DND-41 (cell line): ENCODE data around the gene C18orf63.

Source experiments
- ATAC-seq: fragments of 200-7000 bp; cut with Tn5 transposase; 3 replicates; pipeline ENCODE4 v1.9.1; 2021; ENCODE audit warnings: low read depth; ENCODE audit not compliant: insufficient read depth
- DNase-seq: peaks from one replicate; pipeline ENCODE4 v3.0.0-alpha.2; 2020
- H2AFZ ChIP-seq: 2 replicates; pipeline ENCODE4 v1.6.0; 2012; ENCODE audit warnings: low read depth, low read length
- H3K27ac ChIP-seq: 2 replicates; pipeline ENCODE4 v1.5.1; 2012; ENCODE audit warnings: low read length, inconsistent platforms
- H3K27me3 ChIP-seq: fragments of 200-600 bp; sonication (generic); 2 replicates; pipeline ENCODE4 v1.6.0; 2012; ENCODE audit warnings: low read length, mild to moderate bottlenecking, inconsistent platforms; ENCODE audit not compliant: insufficient read depth, poor library complexity
- H3K36me3 ChIP-seq: 2 replicates; pipeline ENCODE4 v1.5.1; 2012; ENCODE audit warnings: low read length, inconsistent platforms; ENCODE audit not compliant: insufficient read depth
- H3K4me1 ChIP-seq: 2 replicates; pipeline ENCODE4 v1.5.1; 2012; ENCODE audit warnings: mild to moderate bottlenecking, low read length; ENCODE audit not compliant: insufficient read depth
- H3K4me2 ChIP-seq: 2 replicates; pipeline ENCODE4 v1.6.0; 2012; ENCODE audit warnings: mild to moderate bottlenecking, moderate library complexity, low read length, inconsistent platforms; ENCODE audit not compliant: insufficient read depth
- H3K4me3 ChIP-seq, 2 experiments: fragments of 200-600 bp in 1 of 2; shearing (Covaris generic) in 1 of 2; 2 replicates each; pipeline ENCODE4 v1.5.1; 2012 to 2016; ENCODE audit warnings: inconsistent platforms in 2 of 2, low read length in 2 of 2, mild to moderate bottlenecking in 2 of 2, low read depth in 1 of 2, moderate library complexity in 1 of 2
- H3K79me2 ChIP-seq: 2 replicates; pipeline ENCODE4 v1.6.0; 2012; ENCODE audit warnings: low read length, inconsistent platforms; ENCODE audit not compliant: insufficient read depth
- H3K9ac ChIP-seq: 2 replicates; pipeline ENCODE4 v1.6.0; 2012; ENCODE audit warnings: low read depth, mild to moderate bottlenecking, inconsistent platforms, low read length, moderate library complexity
- H3K9me3 ChIP-seq: 2 replicates; pipeline ENCODE4 v1.5.1; 2012; ENCODE audit warnings: low read length, moderate library complexity, mild to moderate bottlenecking, inconsistent platforms; ENCODE audit not compliant: insufficient read depth, severe bottlenecking
- H4K20me1 ChIP-seq: 2 replicates; pipeline ENCODE4 v1.6.0; 2012; ENCODE audit warnings: low read length; ENCODE audit not compliant: insufficient read depth
- EZH2 ChIP-seq: IDR thresholded peaks from 3 replicates; pipeline ENCODE4 v1.6.1; 2012; ENCODE audit warnings: borderline replicate concordance, low read depth, mild to moderate bottlenecking, moderate library complexity, low read length, inconsistent platforms; ENCODE audit not compliant: severe bottlenecking
- TF ChIP-seq, protein P1 (sequence below): IDR thresholded peaks from 2 replicates; pipeline ENCODE4 v1.5.1; 2012; ENCODE audit warnings: borderline replicate concordance, low read length, moderate library complexity, mild to moderate bottlenecking; ENCODE audit not compliant: poor library complexity, severe bottlenecking; ENCODE audit errors: extremely low read depth

C18orf63 gene

DNA sequence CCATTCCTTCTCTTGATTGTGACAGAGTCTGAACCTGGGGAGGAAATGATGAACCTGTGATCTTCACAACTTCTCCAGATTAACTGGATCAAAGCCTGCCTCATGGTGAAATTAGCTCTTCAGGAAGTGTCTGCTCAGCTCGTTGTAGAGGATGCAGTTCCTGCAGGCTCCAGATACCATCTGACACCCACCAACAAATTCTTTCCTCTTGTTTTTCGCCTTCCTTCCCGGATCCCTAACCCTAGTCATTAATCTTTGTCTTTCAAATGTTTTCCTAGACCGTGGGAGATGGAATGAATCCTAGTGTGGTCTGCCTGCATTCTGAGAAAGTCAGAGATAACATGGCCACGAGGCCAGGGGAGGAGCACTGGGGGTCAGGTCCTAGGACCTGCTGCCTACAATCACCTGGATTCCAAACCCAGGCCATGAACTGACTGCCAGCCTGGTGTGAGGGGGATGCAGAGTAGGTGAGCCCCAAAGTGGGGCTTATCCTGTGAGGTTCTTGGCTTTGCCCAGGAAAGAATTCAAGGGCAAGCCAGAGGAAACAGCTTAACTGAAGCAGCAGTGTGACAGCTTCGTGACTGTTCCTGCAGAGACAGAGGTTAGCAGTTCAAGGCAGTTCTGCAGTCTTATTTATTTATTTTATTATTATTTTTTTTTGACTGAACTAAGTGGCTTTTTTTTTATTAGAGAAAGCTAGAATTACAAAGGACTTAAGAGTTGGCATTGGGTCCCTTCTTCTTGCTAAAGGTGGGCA is 73.7 kb downstream of the C18orf63 start:
- DNase-seq = no peak
- Histone ChIP-seq H3K36me3 (no peaks in the 10 kb centered on the region), H2AFZ (no peak overlapping the region), H3K9ac (no peak overlapping the region), H3K27me3 (peaks cover 38% of the 10 kb centered on the region), H3K4me1 (peaks cover 4% of the 10 kb centered on the region; the same call in 1 of the 2 replicates), H3K9me3 (no peaks in the 10 kb centered on the region), H3K4me3 (no peak overlapping the region), H4K20me1 (no peaks in the 10 kb centered on the region), H3K4me2 (no peak overlapping the region), H3K27ac (no peak overlapping the region), H3K79me2 (no peaks in the 10 kb centered on the region)
- no peak for ATAC-seq
- no peak for TF ChIP-seq EZH2
- TF ChIP-seq, protein P1, sequence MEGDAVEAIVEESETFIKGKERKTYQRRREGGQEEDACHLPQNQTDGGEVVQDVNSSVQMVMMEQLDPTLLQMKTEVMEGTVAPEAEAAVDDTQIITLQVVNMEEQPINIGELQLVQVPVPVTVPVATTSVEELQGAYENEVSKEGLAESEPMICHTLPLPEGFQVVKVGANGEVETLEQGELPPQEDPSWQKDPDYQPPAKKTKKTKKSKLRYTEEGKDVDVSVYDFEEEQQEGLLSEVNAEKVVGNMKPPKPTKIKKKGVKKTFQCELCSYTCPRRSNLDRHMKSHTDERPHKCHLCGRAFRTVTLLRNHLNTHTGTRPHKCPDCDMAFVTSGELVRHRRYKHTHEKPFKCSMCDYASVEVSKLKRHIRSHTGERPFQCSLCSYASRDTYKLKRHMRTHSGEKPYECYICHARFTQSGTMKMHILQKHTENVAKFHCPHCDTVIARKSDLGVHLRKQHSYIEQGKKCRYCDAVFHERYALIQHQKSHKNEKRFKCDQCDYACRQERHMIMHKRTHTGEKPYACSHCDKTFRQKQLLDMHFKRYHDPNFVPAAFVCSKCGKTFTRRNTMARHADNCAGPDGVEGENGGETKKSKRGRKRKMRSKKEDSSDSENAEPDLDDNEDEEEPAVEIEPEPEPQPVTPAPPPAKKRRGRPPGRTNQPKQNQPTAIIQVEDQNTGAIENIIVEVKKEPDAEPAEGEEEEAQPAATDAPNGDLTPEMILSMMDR = no peak

GRCh38 chr18:74389991-74390390 is 74.4 kb downstream of the C18orf63 start:
- ATAC-seq (no peak), DNase-seq (no peak)
- no peak overlapping the region for H3K4me2 ChIP-seq
- no peak overlapping the region for H2AFZ ChIP-seq
- H3K27me3 ChIP-seq = peaks cover 41% of the 10 kb centered on the region
- H3K4me1 ChIP-seq = peaks cover 4% of the 10 kb centered on the region; the same call in 1 of the 2 replicates
- no peak overlapping the region for H3K9ac ChIP-seq
- no peak overlapping the region for H3K27ac ChIP-seq
- H3K9me3 ChIP-seq = no peaks in the 10 kb centered on the region
- H4K20me1 ChIP-seq = no peaks in the 10 kb centered on the region
- H3K79me2 ChIP-seq = no peaks in the 10 kb centered on the region
- TF ChIP-seq, protein P1 = no peak
- no peak for TF ChIP-seq EZH2
- H3K4me3 ChIP-seq = no peak overlapping the region
- H3K36me3 ChIP-seq = no peaks in the 10 kb centered on the region

- TF ChIP-seq, protein P1 = no peak
- no peak for TF ChIP-seq EZH2
- H3K79me2 ChIP-seq = no peaks in the 10 kb centered on the region
- H2AFZ ChIP-seq = no peak overlapping the region
- no peaks in the 10 kb centered on the region for H3K9me3 ChIP-seq
- H3K4me1 ChIP-seq = peaks cover 4% of the 10 kb centered on the region; the same call in 1 of the 2 replicates
- H3K4me2 ChIP-seq = no peak overlapping the region
- H3K27ac ChIP-seq = no peak overlapping the region
- H3K9ac ChIP-seq = no peak overlapping the region
- DNase-seq = no peak
- no peaks in the 10 kb centered on the region for H3K36me3 ChIP-seq
- ATAC-seq = no peak; the same call in 2 of the 3 replicates
- peaks cover 42% of the 10 kb centered on the region for H3K27me3 ChIP-seq
- H3K4me3 ChIP-seq = no peak overlapping the region
- H4K20me1 ChIP-seq = no peaks in the 10 kb centered on the region; the same call in 1 of the 2 replicates
These were observed 75.3 kb downstream of the C18orf63 start for GRCh38 chr18:74390900-74391299.
